K562 treated with DMSO at 1 percent for 12 hours (cell line): ENCODE data around the gene CDC25B. TPM values are rescaled to one million over a fixed set of nuclear protein-coding genes. Genes with fewer than 3 reads are reported as not detected.

ENCODE experiments used
- total RNA-seq: library from RNA; unstranded; fragments of 300-600 nt; gene quantifications from 2 replicates; pipeline ENCODE4 v1.2.3, GENCODE V29; 2022; ENCODE audit not compliant: insufficient read depth

The CDC25B gene
- 26.9 and 51.7 TPM in 2 replicates for total RNA-seq

GRCh38 chr20:3795511-3796468 lies at the start of gene CDC25B:
Gene CDC25B (plus strand): TSS chr20:3796310. CDS start chr20:3796532, 222 bp downstream.

GRCh38 chr20:3767427-3768341 lies 28.4 kb upstream of the CDC25B start, which contains the start of gene ADISSP:
Gene ADISSP (minus strand): TSS chr20:3767753. CDS start chr20:3760100, 7,653 bp downstream.

GRCh38 chr20:3781153-3781910 lies 14.8 kb upstream of the CDC25B start, which contains the start of gene SPEF1:
Gene SPEF1 (minus strand): TSS chr20:3781448. CDS start chr20:3781287, 161 bp downstream.

GRCh38 chr20:3786665-3787323 lies 9.3 kb upstream of the CDC25B start, which contains the start of gene CENPB:
Gene CENPB (minus strand): TSS chr20:3786740. CDS start chr20:3786483, 257 bp downstream.

GRCh38 chr20:3820048-3820900 lies 24.2 kb downstream of the CDC25B start, which contains the start of gene AP5S1:
Gene AP5S1 (plus strand): TSS chr20:3820547. CDS start chr20:3822118, 1,571 bp downstream.

GRCh38 chr20:3846740-3847428 lies 50.8 kb downstream of the CDC25B start, which contains the start of gene MAVS:
Gene MAVS (plus strand): TSS chr20:3846834. CDS start chr20:3854625, 7,791 bp downstream.

Other genes starting within 250 kb of the CDC25B start
- gene GFRA4, start 132.9 kb upstream of the CDC25B start, total RNA-seq, result not detected in 2 replicates
- gene ADAM33, start 114.3 kb upstream of the CDC25B start, total RNA-seq, result not detected in 2 replicates
- not detected in 2 replicates for gene SIGLEC1, start 83.7 kb upstream of the CDC25B start, total RNA-seq
- gene HSPA12B, start 63.6 kb upstream of the CDC25B start, total RNA-seq, result 0.20 TPM in 1 of 2 replicates, not detected in the other
- 25.3 and 26.4 TPM in 2 replicates for gene ADISSP, start 28.6 kb upstream of the CDC25B start, total RNA-seq
- gene SPEF1, start 14.9 kb upstream of the CDC25B start, total RNA-seq, result 0.43 TPM in 1 of 2 replicates, not detected in the other
- 46.0 and 46.5 TPM in 2 replicates for gene CENPB, start 9.6 kb upstream of the CDC25B start, total RNA-seq
- gene AP5S1, start 24.2 kb downstream of the CDC25B start, total RNA-seq, result 7.1 and 9.7 TPM in 2 replicates
- gene MAVS, start 50.5 kb downstream of the CDC25B start, total RNA-seq, result 7.1 and 20.2 TPM in 2 replicates
- 25.4 and 35.5 TPM in 2 replicates for gene PANK2, start 93.1 kb downstream of the CDC25B start, total RNA-seq
- 10.2 and 40.5 TPM in 2 replicates for gene RNF24, start 219.2 kb downstream of the CDC25B start, total RNA-seq